Posterior cingulate gyrus (tissue), 11 donors: ENCODE measurements around the gene CDSN.
"Not testable (repeated sequence)": the region's sequence is repeated elsewhere in the genome, so short reads cannot be mapped to it uniquely, and the experiment has no call there.

Source experiments
- DNase-seq, 10 donors: peaks; one replicate each; pipeline versions ENCODE4 v3.0.0 to v3.0.0-alpha.2; 2020 to 2021; ENCODE audit warnings: mixed read lengths in 3 of 10
- intact Hi-C: fragments of 100-400 bp; cut with DNase I; formaldehyde crosslinking; loops from one replicate; pipeline ENCODE4 v1.15.1; 2023

Gene CDSN

DNA sequence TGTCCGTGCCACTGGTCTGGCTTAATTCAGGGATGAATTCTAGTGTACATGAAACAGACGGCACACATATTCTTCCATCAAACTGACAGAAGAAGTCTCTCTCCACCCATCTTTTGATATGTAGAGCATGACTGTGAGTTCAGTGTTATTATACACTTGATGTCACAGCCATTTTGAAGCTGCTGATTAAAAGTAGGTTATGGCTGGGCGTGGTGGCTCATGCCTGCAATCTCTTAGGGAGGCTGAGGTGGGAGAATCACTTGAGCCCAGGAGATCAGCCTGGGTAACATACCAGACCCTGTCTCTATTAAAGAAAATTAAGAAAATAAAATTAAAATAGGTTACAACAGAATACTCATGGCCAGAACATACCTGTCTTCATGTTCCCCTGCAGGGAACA is 28.6 kb downstream of the CDSN start:
- no peak for DNase-seq
- intact Hi-C loops: no loop called here

- intact Hi-C loops: no loop called here
- DNase-seq: no peak
Measured at GRCh38 chr6:31090973-31091364, 29.3 kb downstream of the CDSN start.

GRCh38 chr6:31090275-31090972 is 29.8 kb downstream of the CDSN start:
- no peak for DNase-seq
- intact Hi-C loops: no loop called here

DNA sequence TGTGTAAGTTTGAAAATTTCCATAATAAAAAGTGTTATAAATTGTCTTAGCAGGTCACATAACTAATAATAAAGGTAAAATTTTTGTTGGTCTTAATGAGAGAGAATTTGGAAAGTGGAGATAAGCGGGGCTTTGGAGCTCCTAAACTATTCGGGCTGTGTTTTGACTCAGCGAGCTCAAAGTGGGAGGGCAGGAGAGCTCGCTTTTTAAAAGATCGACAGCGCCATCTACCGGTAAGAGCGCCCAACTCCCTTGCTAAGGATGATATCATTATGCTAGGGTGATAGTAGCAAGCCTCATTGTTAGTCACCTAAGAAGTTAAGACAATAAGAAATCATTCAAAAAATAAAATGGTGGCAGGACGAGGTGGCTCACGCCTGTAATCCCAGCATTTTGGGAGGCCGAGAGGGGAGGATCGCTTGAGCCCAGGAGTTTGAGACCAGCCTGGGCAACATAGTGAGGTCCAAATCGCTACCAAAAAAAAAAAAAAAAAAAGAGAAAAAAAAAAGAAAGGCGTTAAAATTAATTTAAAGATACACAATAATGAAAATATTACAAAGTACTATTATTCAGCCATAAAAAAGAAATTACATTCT is 32.7 kb downstream of the CDSN start:
- intact Hi-C loops: loop anchor here (2.0 to 10.0 kb wide), 5 partner anchors 31 to 409 kb away; partner anchors contain the start of genes FLOT1 and IER3
- DNase-seq: peak; percentile 61 to 95 (median 87)

- no peak for DNase-seq
- intact Hi-C loops: loop anchor here (2.0 to 10.0 kb wide), 5 partner anchors 30 to 408 kb away; partner anchors contain the start of genes FLOT1 and IER3
Measured at GRCh38 chr6:31086788-31087440, 33.3 kb downstream of the CDSN start.

GRCh38 chr6:31083742-31084354 is 36.4 kb downstream of the CDSN start:
- DNase-seq: peak in 2 of 10 donors; percentile 38 to 77
- intact Hi-C loops: loop anchor here (10.0 kb wide), 1 partner anchor 339 kb away; the partner anchor contains the start of genes FLOT1 and IER3

- intact Hi-C loops: loop anchor here (10.0 kb wide), 1 partner anchor 337 kb away; the partner anchor contains the start of genes FLOT1 and IER3
Measured at GRCh38 chr6:31081872-31082271, 38.4 kb downstream of the CDSN start.

GRCh38 chr6:31079656-31080261 is 40.5 kb downstream of the CDSN start:
- DNase-seq: peak; percentile 48 to 95 (median 73)
- intact Hi-C loops: loop anchor here (10.0 kb wide), 1 partner anchor 335 kb away; the partner anchor contains the start of genes FLOT1 and IER3

More at GRCh38 chr6:31081872-31082271, 38.4 kb downstream of the CDSN start:
- DNase-seq: no peak

DNA sequence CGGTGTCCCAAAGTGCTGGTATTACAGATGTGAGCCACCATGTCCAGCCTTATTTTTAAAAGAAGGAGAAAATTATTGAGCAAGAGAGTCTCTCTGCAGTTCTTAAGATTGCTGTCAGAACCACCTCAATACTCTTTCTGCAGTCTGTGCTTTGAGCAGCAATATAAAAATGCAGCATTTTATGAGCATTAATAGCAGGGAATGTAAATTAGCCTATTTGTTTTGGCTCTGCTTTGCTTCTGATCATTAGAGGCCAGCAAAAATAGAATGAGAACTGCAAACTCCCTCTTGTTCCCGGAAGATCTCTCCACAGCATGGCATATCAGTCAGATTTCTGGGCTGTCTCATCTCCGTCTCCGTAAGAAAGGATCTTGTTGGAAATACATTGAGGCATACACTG is 43.6 kb downstream of the CDSN start:
- intact Hi-C loops: no loop called here
- DNase-seq: no peak

GRCh38 chr6:31075528-31075927 is 44.7 kb downstream of the CDSN start:
- intact Hi-C loops: no loop called here
- DNase-seq: peak in 1 of 10 donors; percentile 12

GRCh38 chr6:31074401-31074800 is 45.8 kb downstream of the CDSN start:
- intact Hi-C loops: loop anchor here (5.0 kb wide), 1 partner anchor 247 kb away; no protein-coding TSS in a partner anchor
- peak in 1 of 10 donors; percentile 42 for DNase-seq

DNA sequence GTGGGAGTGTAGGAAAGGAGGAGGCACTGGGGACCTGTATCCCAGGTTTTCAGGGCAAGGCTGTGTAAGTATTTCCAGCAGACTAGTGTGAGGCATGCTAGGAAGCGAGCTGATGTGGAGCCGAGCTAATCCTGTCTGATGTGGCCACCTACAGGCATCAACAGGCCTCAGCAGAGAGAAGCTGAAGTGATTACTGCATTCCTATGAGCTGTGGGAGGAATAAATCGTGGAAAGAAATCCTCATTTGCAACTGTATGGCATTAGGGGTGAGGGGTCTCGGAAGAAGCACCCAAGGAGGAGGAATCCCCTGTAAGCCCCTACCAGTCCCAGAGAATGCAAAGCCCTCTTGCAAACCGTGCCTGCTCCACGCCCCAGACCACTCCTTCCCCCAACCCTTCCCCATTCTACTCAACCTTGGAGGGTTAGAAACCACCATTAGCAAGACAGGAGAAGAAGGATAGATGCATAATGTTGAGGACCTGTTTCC is 49.5 kb downstream of the CDSN start:
- peak in 9 of 10 donors; percentile 56 to 96 (median 73) for DNase-seq
- intact Hi-C loops: loop anchor here (1.0 to 5.0 kb wide), 2 partner anchors 156 to 243 kb away; partner anchors contain the start of gene VARS2

DNA sequence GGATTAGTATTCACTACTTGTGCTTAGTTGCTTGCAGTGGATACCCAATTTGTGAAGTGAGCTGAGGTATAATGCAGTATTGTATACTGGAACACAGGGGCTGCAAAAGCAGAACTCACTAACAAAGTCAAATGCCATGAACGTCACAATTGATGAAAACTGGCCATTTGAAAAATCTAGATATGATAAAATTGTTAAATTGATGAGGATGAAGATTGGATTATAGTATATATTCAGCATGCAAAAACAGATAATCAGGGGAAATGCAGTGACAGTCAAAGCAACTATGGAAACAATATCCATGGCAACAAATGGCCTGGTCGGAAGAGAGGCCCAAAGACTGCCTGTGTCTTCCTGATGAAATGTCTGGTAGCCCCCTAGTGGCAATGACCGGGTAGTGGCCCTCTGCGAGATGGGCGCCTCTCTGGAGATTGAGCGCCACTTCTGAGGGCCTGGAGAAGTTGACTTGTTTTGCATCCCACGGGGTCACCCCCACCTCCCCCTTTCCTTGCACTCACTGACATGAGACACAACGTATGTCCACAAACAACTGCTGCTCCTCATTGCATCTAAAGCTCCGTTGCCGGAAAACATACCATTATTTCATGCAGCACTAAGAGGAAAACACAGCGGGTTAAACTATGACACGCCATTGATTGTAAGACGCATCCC is 51.4 kb downstream of the CDSN start:
- peak; percentile 72 to 98 (median 84) for DNase-seq
- intact Hi-C loops: no loop called here

DNA sequence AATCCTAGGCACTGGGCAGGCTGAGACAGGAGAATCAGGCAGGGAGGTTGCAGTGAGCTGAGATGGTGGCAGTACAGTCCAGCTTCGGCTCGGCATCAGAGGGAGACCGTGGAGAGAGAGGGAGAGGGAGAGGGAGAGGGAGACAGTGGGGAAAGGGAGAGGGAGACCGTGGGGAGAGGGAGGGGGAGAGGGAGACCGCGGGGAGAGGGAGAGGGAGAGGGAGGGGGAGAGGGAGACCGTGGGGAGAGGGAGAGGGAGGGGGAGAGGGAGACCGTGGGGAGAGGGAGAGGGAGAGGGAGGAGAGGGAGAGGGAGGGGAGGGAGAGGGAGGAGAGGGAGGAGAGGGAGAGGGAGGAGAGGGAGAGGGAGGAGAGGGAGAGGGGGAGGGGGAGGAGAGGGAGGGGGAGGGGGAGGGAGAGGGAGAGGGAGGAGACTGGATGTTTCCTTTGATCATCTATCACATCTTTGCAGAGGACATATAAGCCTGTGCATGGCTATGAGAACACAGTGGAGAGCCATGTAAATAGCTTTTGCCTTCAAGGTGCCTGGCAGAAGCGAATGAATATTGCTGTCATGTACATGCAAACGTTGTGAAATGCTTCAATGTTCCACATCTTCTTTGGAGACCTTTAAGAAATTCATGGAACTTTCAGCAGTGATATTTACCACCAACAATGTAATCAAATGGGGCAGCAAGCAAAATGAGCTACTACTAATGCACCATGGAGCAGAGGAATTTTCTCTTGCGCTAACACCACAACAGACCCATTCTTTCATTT is 52.2 kb downstream of the CDSN start:
- intact Hi-C loops: not testable (repeated sequence)
- peak in 4 of 10 donors; percentile 29 to 86 (median 56) for DNase-seq

- peak in 1 of 10 donors; percentile 76 for DNase-seq
- intact Hi-C loops: not testable (repeated sequence)
Measured at GRCh38 chr6:31067028-31067427, 53.2 kb downstream of the CDSN start.

- no peak for DNase-seq
- intact Hi-C loops: no loop called here
Measured at GRCh38 chr6:31065556-31065955, 54.7 kb downstream of the CDSN start.
